ENCODE results near the gene DACT3. TPM values are rescaled to one million over a fixed set of nuclear protein-coding genes. Genes with fewer than 3 reads are reported as not detected.

Gene DACT3
- total RNA-seq, 1 donor from 2014 or later, result 0.34 TPM

DNA sequence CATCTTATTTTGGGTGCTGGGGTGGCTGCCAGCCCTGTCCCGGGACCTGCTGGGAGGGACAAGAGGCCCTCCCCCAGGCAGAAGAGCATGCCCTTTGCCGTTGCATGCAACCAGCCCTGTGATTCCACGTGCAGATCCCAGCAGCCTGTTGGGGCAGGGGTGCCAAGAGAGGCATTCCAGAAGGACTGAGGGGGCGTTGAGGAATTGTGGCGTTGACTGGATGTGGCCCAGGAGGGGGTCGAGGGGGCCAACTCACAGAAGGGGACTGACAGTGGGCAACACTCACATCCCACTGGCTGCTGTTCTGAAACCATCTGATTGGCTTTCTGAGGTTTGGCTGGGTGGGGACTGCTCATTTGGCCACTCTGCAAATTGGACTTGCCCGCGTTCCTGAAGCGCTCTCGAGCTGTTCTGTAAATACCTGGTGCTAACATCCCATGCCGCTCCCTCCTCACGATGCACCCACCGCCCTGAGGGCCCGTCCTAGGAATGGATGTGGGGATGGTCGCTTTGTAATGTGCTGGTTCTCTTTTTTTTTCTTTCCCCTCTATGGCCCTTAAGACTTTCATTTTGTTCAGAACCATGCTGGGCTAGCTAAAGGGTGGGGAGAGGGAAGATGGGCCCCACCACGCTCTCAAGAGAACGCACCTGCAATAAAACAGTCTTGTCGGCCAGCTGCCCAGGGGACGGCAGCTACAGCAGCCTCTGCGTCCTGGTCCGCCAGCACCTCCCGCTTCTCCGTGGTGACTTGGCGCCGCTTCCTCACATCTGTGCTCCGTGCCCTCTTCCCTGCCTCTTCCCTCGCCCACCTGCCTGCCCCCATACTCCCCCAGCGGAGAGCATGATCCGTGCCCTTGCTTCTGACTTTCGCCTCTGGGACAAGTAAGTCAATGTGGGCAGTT is 51.2 kb downstream of the DACT3 start:
- no peak for DNase-seq

- DNase-seq, result no peak
Observed at GRCh38 chr19:46608581-46609345, 52.2 kb downstream of the DACT3 start.

GRCh38 chr19:46608178-46608577 is 52.8 kb downstream of the DACT3 start:
- DNase-seq, result no peak

DNA sequence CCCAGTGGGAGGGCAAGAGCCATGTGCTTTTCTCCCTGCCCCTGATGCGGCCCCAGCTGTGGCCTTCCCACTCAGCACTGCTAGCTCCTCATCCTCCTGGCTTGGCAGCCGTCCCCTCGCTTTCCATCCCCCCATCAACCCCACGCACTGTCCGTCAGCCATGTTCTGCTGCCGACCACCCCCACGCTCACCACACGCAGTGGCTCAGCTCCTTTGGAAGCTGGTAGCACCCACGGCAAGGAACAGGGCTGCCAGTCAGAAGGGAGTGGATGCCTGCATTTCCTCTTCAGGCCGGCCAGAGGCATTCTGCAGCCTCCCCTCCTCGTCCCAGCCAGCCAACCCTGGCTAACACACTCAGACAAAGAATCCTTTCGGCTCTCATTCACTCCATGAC is 53.5 kb downstream of the DACT3 start:
- DNase-seq, result no peak

DNA sequence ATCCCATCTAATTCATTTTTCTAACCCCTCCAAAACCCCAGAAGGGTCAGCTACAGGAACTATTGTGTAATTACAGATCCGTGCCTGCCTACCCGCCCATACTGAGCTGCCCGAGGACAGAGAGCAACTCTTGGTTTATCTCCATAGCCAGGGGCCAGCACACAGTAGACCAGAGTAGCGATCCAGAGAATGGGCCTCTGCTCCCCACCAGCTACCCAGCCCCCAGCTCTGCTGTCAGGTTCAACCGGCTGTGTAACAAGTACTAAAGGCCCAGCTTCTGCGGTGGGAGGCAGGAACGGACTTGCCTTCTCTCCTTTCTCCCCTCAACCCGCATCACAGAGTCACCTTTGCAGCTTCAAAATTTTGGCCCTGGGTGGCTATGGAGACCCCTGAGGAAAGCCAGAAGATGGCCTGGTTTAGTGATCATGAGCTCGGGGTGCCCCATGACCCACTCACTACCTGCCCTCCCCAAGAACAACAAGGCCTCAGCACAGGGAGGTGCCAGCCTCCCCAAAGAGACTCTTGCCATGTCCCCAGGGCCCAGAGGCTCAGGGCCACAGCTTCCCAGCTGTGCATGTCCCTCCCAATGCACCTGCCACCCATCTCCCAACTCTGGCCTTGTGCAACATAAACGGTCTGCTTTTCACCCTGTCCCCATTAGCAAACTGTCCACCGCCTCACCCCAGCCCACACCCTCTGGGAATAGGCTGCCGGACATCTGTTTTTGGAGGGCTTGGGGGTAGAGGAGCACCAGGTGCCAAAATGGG is 54.1 kb downstream of the DACT3 start:
- no peak for DNase-seq

GRCh38 chr19:46606019-46606418 is 55.0 kb downstream of the DACT3 start:
- no peak for DNase-seq

DNA sequence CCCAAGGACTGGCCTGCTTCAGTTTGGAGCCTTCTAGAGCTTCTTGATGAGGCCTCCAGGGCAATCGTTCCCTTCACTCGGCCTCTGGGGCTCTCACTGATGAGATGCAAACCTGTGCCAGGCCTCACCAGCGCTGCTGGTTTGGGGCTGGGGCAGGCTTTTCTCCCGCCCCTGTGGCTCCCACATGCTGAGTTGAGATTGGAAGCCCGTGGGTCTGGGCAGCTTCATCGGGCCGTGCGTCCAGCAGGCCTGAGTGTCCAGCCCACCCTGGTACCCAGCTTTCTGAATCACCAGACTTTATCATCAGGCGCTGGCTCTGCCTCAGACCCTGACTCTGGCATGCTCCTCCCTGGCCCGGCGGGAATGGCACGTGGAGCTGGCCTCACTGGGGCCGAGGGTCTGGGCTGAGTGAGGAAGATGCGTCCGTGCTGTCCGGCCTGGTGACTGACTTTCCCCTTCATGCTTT is 55.6 kb downstream of the DACT3 start:
- DNase-seq, result no peak

- no peak for DNase-seq
Observed at GRCh38 chr19:46604781-46605355, 56.1 kb downstream of the DACT3 start.

DNA sequence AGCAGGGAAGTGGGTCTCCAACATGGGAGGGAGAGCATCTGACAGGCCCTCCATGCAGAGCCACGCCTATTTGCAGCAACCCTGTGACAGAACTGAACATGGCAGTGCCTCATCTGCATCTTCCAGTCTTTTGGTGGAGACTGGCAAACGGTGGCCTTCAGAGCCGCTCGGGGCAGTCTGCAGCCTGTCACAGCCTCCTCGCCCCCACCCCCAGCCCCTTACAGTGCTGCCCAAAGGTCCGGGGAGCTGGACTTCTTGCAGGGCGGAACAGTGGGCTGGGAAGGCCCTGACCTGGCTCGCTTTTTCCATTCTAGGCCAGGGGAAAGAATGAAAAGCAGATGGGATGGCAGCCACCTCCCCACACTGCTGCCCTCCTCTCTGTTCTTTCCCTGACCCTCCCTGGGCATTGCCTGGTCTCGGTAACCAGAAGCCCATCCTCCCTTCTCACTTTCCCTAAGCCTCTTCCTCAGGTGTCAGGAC is 57.2 kb downstream of the DACT3 start:
- DNase-seq, result no peak

DNA sequence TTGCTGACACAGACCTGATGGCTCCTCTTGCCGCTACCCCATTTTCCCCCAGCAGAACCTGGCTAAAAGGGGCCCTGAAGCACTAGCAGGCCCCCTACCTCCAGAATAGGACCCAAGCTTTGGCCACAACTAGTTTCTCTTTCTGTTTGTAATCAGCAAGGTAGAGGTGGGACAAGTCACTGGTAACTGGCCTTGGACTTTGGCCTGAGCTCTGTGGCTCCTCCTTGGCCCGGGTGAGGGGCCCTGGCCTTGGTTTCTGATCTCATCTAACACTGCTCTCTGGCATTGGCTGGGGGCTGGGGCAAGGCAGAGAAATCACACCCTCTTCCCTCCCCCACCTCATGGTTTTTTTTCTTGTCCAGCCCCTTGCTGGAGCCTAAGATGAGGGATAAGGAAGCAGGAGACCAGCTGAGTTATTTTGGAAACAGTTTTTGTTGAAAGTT is 57.8 kb downstream of the DACT3 start:
- no peak for DNase-seq

DNA sequence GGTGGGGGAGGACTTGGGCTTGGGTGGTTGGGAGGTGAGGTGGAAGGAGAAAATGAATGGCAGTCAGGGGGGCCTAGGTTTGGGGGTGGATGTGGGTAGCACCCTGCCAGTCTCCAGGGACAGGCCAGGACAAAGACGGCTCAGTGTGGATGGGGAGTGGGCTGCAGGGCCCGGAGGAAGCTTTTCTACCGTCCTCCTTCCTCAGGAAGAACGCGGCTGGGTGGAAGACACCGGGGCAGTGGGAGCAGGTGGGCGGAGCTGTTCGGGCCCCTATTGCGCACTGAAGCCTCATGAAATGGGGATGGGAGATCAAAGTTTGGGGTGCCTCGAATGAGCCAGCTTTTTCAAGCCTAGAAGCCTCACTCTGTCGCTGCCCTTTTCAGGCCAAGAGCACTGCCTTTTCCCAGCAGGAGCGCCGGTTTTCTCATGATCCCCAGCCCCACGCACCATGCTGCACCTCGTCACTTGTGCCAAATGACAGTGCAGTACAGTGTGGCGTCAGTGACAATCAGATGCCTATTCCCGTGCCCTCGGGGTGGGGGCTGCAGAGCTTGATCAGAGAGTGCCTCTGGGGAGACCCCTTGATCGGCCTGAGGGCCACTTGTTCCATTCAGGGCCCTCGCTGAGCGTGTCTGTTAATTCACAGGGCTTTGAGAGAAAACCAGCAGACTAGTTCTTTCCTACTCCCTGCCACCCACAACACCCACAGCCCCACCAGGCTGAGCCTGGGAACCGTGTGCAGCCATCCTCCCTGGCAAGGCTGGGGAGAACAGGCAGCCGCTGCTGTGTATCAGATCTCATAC is 58.4 kb downstream of the DACT3 start:
- DNase-seq, result no peak

DNA sequence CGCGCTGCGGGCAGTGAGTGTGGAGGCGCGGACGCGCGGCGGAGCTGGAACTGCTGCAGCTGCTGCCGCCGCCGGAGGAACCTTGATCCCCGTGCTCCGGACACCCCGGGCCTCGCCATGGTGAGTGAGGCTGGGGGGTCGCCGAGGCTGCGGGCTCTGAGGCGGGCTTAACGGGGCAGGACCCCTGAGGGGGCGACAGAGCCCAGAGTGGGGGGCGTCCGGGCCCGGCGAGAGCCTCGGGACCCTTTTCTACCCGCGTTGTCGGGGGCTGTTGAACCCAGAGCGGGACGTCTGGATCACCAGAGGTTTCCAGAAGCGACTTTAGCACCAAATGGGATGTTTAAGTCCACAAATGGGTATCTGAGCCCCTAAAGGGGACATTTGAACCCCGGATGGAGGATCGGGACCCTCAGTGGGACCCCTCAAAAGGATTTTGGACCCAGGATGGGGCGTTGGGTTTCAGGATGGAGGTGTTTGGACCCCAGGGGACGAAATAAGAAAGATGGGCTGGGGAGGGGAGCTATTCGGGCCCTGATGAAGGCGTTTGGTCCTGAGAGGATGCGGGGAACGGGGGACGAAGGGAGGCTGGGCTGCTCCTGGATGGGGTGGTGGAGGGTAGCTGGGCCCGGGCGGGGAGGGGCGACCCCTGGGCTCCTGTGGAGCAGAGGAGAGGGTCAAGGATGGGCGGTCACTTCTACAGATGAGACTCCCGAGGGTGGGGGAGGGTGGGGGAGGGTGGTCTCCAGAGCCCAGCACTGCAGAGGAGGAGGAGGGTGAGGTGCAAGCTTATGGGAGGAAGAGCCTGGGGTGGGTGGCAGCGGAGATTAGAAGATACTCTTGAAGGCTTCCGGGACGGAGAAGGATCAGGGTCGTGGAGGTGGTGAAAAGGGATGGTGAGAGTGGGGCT is 59.4 kb downstream of the DACT3 start, which contains the start of gene CALM3:
CALM3 (plus strand) TSS at position 13 of the 907 bp plus-strand sequence; CDS start at position 118, 105 bp downstream.
- no peak for DNase-seq

DNA sequence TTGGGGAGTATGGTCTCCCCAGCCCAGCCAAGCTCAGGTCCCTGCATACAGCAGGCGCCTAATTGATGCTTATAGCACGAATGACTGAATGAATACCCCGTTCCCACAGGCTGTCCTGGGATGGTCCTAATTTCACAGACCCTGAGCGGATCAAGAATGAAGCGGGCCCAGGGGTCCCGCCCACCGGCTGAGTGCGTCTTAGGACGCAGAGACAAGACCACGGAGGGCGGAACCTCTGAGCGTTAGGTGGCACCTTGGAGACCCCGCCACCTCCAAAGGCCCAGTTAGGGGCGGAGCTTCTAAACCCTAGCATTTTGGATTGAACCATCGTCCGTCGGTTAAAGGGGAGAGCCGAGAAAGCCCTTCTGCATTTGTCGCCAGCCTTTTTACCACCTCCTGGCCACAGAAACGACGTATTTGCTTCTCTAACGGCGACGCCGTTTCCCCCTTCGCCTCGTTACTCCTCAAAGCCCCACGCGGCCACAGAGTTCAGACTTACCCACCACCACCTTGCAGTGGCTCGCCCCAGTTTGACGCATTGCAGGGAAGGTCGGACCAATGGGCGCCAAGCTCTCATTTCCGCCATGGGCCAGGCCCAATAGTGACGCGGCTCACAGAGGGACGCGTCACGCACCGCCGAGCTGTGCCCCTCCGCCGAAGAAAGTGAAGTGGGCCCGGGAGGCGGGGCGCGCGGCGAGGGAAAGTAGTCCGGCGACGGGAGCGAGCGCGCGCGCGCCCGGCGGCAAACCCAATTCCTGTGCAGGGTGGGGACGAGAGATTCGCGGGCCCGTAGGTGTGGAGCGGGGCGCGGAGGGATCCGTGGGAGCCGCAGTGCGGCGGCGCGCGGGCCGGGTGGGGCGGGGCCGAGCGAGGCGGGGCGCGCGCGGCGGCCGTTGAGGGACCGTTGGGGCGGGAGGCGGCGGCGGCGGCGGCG is 60.3 kb downstream of the DACT3 start:
- peak; percentile 99 for DNase-seq

DNA sequence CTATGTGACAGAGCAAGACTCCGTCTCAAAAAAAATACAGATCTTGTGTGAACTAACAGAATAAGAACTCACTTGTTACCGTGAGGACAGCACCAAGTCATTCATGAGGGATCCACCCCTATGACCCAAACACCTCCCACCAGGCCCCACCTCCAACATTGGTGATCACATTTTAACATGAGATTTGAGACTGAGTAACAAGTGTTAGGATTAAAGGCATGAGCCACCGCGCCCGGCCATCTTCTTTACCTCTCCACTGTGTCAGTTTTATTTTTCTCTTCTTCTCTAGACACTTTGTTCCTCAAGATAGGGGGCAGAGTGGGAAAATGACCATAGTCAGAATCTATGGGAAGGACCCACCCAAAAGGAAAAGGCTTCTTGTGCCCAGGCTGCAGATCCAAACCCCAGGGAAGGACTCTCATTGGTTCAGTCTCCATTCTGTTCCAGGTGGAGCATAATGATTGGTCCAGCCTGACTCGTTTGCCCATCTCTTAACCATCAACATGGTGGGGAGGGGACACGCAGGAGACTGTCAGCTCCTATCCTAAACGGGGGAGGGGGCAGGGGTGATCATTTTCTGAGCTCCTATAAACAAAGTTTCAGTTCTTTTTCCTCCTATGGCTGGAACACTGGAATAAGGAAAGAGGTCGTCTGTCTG is 61.1 kb downstream of the DACT3 start:
- no peak for DNase-seq

GRCh38 chr19:46598372-46598917 is 62.5 kb downstream of the DACT3 start:
- DNase-seq, result no peak

All from dermis blood vessel endothelial cell (primary cell).